Measurements from ENCODE around the gene CAMTA1.

CAMTA1 gene

DNA sequence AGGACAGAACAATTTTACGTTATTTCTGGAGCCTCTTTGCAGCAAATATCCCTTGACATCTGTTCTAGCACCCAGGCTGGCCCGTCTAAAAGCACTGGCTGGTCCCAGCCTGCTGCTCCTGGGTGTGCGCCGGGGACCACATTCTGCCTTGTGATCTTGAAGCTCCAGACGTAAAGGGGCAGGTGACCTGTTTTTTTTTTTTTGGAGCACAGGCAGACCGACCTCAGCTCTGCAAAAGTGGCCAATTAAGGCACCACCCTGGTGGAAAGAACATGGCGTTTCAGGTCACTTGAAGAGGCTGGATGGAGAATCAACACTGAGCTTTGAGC is 13.8 kb upstream of the CAMTA1 start:
- TF ChIP-seq, protein P1, sequence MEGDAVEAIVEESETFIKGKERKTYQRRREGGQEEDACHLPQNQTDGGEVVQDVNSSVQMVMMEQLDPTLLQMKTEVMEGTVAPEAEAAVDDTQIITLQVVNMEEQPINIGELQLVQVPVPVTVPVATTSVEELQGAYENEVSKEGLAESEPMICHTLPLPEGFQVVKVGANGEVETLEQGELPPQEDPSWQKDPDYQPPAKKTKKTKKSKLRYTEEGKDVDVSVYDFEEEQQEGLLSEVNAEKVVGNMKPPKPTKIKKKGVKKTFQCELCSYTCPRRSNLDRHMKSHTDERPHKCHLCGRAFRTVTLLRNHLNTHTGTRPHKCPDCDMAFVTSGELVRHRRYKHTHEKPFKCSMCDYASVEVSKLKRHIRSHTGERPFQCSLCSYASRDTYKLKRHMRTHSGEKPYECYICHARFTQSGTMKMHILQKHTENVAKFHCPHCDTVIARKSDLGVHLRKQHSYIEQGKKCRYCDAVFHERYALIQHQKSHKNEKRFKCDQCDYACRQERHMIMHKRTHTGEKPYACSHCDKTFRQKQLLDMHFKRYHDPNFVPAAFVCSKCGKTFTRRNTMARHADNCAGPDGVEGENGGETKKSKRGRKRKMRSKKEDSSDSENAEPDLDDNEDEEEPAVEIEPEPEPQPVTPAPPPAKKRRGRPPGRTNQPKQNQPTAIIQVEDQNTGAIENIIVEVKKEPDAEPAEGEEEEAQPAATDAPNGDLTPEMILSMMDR (IDR thresholded peaks at IDR 0.05; ENCODE audit: low read depth, low read length) = no peak

DNA sequence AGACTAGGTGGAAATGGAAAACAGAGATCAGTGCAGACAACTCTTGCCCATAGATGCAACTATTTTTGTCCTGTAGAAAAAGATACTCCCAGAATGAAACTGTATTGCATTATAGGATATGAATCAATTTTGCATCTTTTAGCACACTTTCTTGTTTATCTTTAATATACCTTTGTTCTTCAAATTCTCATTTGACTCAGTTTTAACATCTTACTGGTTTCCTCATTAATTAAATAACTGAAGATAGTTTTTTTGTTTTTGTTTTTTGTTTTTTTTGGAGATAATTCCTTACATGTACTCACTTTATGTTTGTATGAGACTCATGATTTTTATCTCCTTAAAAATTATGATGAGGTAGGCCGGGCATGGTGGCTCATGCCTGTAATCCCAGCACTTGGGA is 10.9 kb upstream of the CAMTA1 start:
- no peak overlapping the region for H3K4me3 ChIP-seq (ENCODE audit: low read depth, low read length)
- TF ChIP-seq, protein P1 (IDR thresholded peaks at IDR 0.05; ENCODE audit: low read depth, low read length) = no peak

More for the DNA sequence above, 13.8 kb upstream of the CAMTA1 start:
- H3K4me3 ChIP-seq (ENCODE audit: low read depth, low read length) = no peak overlapping the region

DNA sequence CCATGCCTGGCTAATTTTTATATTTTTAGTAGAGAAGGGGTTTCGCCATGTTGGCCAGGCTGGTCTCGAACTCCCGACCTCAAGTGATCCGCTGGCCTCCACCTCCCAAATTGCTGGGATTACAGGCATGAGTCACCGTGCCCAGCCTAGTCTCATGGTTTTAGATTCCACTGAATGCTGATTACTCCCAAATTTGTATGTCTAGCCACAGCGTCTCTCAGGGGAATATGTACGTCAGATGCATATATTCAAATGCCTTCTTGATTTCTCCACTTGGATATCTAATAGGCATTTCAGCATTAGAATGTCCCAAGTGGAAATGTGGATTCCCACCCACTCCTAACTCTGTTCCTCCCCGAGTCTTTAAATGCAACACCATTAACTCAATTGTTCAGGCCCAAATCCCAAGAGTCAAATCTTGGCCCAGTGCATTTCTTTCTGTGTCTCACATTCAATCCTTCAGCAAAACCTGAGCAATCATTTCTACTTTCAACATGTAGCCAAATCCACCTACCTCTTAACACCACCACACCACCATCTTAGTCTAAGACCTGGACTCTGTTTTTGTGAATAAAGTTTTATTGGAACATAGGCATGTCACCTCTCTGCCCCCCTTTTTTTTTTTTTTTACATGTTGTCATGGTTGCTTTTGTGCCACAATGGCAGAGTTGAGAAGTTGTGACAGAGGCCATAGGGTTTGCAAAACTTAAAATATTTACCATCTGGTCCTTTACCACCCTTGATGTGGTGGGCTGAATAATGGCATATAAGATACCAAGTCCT is 9.8 kb upstream of the CAMTA1 start:
- TF ChIP-seq, protein P1 (IDR thresholded peaks at IDR 0.05; ENCODE audit: low read depth, low read length) = no peak
- H3K4me3 ChIP-seq (ENCODE audit: low read depth, low read length) = no peak overlapping the region

DNA sequence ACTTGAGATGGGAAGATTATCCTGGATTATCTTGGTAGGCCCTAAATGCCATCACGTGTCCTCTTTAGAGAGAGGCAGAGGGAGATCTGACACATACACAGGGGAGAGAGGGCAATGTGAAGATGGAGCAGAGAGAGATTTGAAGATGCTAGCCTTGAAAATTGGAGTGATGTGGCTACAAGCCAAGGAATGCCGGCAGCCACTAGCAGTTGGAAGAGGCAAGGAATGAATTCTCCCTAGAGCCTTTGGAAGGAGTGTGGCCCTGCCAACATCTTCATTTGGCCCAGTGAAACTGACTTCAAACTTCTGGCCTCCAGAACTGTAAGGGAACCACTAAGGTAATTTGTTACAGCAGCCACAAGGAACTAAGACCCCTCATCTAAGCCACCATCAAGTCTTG is 8.9 kb upstream of the CAMTA1 start:
- TF ChIP-seq, protein P1 (IDR thresholded peaks at IDR 0.05; ENCODE audit: low read depth, low read length) = no peak
- no peak overlapping the region for H3K4me3 ChIP-seq (ENCODE audit: low read depth, low read length)

DNA sequence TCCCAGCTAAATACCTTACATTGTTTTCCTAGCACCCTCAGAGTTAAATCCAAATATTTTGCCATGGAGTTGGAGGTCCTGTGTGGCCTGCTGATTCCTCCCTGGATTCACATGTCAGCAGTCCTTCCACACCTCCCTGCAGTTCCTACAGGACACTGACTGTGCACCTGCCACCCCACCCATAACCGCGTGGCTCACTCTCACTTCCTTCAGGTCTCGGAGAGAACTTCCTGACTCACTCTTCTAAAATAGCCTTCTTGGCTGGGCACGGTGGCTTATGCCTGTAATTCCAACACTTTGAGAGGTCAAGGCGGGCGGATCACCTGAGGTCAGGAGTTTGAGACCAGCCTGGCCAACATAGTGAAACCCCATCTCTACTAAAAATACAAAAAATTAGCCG is 8.4 kb upstream of the CAMTA1 start:
- H3K4me3 ChIP-seq (ENCODE audit: low read depth, low read length) = no peak overlapping the region
- TF ChIP-seq, protein P1 (IDR thresholded peaks at IDR 0.05; ENCODE audit: low read depth, low read length) = no peak

DNA sequence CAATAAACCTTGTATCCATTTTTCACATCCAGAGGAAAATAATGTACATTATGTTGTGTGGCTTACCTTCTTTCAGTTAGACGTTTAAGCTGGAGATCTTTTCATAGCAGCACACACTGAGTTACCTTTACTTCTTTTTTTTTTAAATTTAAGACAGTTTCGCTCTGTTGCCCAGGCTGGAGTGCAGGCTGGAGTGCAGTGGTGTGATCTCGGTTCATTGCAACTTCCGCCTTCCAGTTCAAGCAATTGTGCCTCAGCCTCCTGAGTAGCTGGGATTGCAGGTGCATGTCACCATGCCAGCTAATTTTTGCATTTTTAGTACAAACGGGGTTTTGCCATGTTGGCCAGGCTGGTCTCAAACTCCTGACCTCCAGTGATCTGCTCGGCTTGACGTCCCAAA is 7.4 kb upstream of the CAMTA1 start:
- TF ChIP-seq, protein P1 (IDR thresholded peaks at IDR 0.05; ENCODE audit: low read depth, low read length) = no peak
- no peak overlapping the region for H3K4me3 ChIP-seq (ENCODE audit: low read depth, low read length)

DNA sequence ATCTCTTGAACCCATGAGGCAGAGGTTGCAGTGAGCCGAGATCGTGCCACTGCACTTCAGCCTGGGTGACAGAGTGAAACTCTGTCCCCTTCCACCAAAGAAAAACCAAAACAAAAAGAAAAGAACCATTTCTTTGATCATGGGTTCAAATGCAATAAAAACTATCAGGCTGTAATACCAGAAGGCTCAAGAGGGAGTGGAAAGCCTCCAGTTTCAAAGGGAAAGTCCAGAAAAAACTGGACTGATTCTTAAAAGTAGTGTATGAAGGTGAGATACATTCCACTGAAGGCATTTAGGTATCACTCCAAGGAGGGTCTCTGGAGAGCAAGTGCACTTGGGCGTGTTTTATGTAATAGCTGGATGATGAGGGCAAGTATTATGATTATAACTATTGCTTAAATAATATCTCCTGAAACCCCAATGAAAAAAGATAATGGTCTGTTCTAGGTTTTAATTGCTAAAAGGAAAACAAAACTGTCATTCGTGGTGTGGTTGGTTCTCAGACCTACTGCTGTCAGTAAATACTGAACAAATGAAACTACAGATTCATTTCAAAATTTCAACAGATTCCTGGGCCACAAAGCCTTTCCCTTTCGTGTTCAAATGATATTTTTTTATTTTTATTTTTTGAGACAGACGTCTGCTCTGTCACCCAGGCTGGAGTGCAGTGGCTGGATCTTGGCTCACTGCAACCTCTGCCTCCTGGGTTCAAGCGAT is 6.0 kb upstream of the CAMTA1 start:
- H3K4me3 ChIP-seq (ENCODE audit: low read depth, low read length) = no peak overlapping the region
- TF ChIP-seq, protein P1 (IDR thresholded peaks at IDR 0.05; ENCODE audit: low read depth, low read length) = no peak

Measured in WI38 (cell line).